HCT116 (cell line): ENCODE results near the gene PBX2. TPM values are rescaled to one million over a fixed set of nuclear protein-coding genes. Genes with fewer than 3 reads are reported as not detected.

Source experiments
- ATAC-seq: fragments of 200-7000 bp; cut with Tn5 transposase; 2 replicates; pipeline ENCODE4 v1.9.1; 2020; ENCODE audit warnings: mild to moderate bottlenecking, moderate library complexity
- BruUV-seq: library from RNA; stranded (reverse); fragments of 400-500 nt; replicated peaks from 2 replicates; lab custom pipeline; 2021; lab: Mats Ljungman, UMichigan
- CTCF ChIA-PET: fragments of 300-600 bp; sonication (Branson Sonifier 250); formaldehyde crosslinking; loops from one replicate; lab custom pipeline; 2021; ENCODE audit warnings: antibody characterized with exemption; lab: Charles Lee
- POLR2A ChIA-PET: fragments of 300-600, 350-600 bp; sonication (Branson Sonifier 250); formaldehyde crosslinking; loops from one replicate; lab custom pipeline; 2021; ENCODE audit warnings: antibody characterized with exemption; lab: Charles Lee
- RAD21 ChIA-PET, 2 experiments: fragments of 300-600 bp; sonication (Branson Sonifier 250); formaldehyde crosslinking; loops; one replicate each; lab custom pipeline; 2023; ENCODE audit warnings: low total read pairs in 2 of 2; ENCODE audit not compliant: uncharacterized antibody in 2 of 2, unreplicated experiment in 2 of 2, low non-redundant PET in 1 of 2; lab: Charles Lee
- DNase-seq: peaks from one replicate; pipeline ENCODE4 v3.0.0-alpha.2; 2010; ENCODE audit warnings: low read depth, low spot score
- H2AFZ ChIP-seq: fragments of 200-600 bp; shearing (Covaris generic), sonication (generic); 2 replicates; pipeline ENCODE4 v1.6.1; 2017; ENCODE audit warnings: low read depth, mixed run types, mixed read lengths, antibody characterized with exemption, low read length; ENCODE audit not compliant: poor library complexity, severe bottlenecking
- H3K27ac ChIP-seq: 2 replicates; pipeline ENCODE4 v1.5.1; 2012; ENCODE audit warnings: low read depth, low read length
- H3K27me3 ChIP-seq: fragments of 200-600 bp; sonication (generic); 2 replicates; pipeline ENCODE4 v1.6.1; 2016; ENCODE audit warnings: mixed run types, low read length, mixed read lengths; ENCODE audit not compliant: insufficient read depth
- H3K36me3 ChIP-seq, 2 experiments: fragments of 200-500 bp in 1 of 2; fragments of 200-600 bp in 1 of 2; sonication (Bioruptor generic) in 1 of 2; sonication (generic) in 1 of 2; 2 replicates each; pipeline versions ENCODE4 v1.5.1 to v1.6.1; 2014 to 2016; ENCODE audit warnings: low read length in 2 of 2, inconsistent platforms in 1 of 2, mixed read lengths in 1 of 2, mixed run types in 1 of 2; ENCODE audit not compliant: insufficient read depth in 2 of 2, control insufficient read depth in 1 of 2
- H3K4me1 ChIP-seq, 2 experiments: fragments of 200-600 bp in 1 of 2; sonication (generic) in 1 of 2; 2 replicates each; pipeline versions ENCODE4 v1.5.1 to v1.6.1; 2012 to 2017; ENCODE audit warnings: low read length in 2 of 2, inconsistent platforms in 1 of 2, mild to moderate bottlenecking in 1 of 2, mixed read lengths in 1 of 2, mixed run types in 1 of 2, moderate library complexity in 1 of 2; ENCODE audit not compliant: insufficient read depth in 2 of 2, control insufficient read depth in 1 of 2
- H3K4me2 ChIP-seq: fragments of 200-600 bp; sonication (generic); 2 replicates; pipeline ENCODE4 v1.6.1; 2017; ENCODE audit warnings: mixed run types, low read length, mixed read lengths
- H3K4me3 ChIP-seq, 2 experiments: fragments of 200-600 bp in 1 of 2; sonication (generic) in 1 of 2; replicated peaks in 1 of 2; 2 replicates each; pipeline ENCODE4 v1.5.1; 2011 to 2016; ENCODE audit warnings: low read length in 2 of 2, control low read depth in 1 of 2, low read depth in 1 of 2, mild to moderate bottlenecking in 1 of 2, mixed read lengths in 1 of 2, mixed run types in 1 of 2
- H3K79me2 ChIP-seq: fragments of 200-600 bp; sonication (generic); 2 replicates; pipeline ENCODE4 v1.6.1; 2017; ENCODE audit warnings: mild to moderate bottlenecking, mixed run types, low read length, moderate library complexity, mixed read lengths; ENCODE audit not compliant: insufficient read depth
- H3K9ac ChIP-seq: fragments of 200-600 bp; sonication (generic); 2 replicates; pipeline ENCODE4 v1.6.1; 2016; ENCODE audit warnings: low read length, mixed read lengths
- H3K9me2 ChIP-seq: fragments of 200-600 bp; sonication (generic), shearing (Covaris generic); 2 replicates; pipeline ENCODE4 v1.6.1; 2017; ENCODE audit warnings: mixed run types, mild to moderate bottlenecking, moderate library complexity; ENCODE audit not compliant: insufficient read depth
- H3K9me3 ChIP-seq, 2 experiments: fragments of 200-500 bp in 1 of 2; fragments of 200-600 bp in 1 of 2; sonication (Bioruptor generic) in 1 of 2; sonication (generic) in 1 of 2; 2 replicates each; pipeline ENCODE4 v1.6.1; 2014 to 2017; ENCODE audit warnings: low read length in 2 of 2, mixed read lengths in 2 of 2, inconsistent platforms in 1 of 2, low read depth in 1 of 2, mild to moderate bottlenecking in 1 of 2, mixed run types in 1 of 2, moderate library complexity in 1 of 2; ENCODE audit not compliant: control insufficient read depth in 1 of 2, insufficient read depth in 1 of 2
- H4K20me1 ChIP-seq: fragments of 200-600 bp; sonication (generic), shearing (Covaris generic); 2 replicates; pipeline ENCODE4 v1.6.1; 2017; ENCODE audit warnings: mixed run types, mild to moderate bottlenecking, moderate library complexity; ENCODE audit not compliant: insufficient read depth
- POLR2A ChIP-seq: IDR thresholded peaks from 2 replicates; pipeline ENCODE4 v1.7.0; 2011; ENCODE audit warnings: borderline replicate concordance; ENCODE audit not compliant: insufficient read depth, insufficient read length; ENCODE audit errors: extremely low read depth
- POLR2AphosphoS5 ChIP-seq: IDR thresholded peaks from 2 replicates; pipeline ENCODE4 v1.6.1; 2011; ENCODE audit warnings: mild to moderate bottlenecking, low read depth, low read length, moderate library complexity
- YY1 ChIP-seq: IDR thresholded peaks from 2 replicates; pipeline ENCODE4 v1.6.1; 2011; ENCODE audit warnings: low read length, low read depth, moderate library complexity, mild to moderate bottlenecking; ENCODE audit not compliant: insufficient replicate concordance; ENCODE audit errors: extremely low read depth
- ZNF274 ChIP-seq: fragments of 200-500 bp; sonication (Bioruptor generic); IDR thresholded peaks from 2 replicates; pipeline ENCODE4 v1.6.1; 2014; ENCODE audit warnings: mild to moderate bottlenecking, low read depth, low read length, inconsistent platforms
- intact Hi-C: fragments of 100-400 bp; cut with micrococcal nuclease; formaldehyde crosslinking; loops from 2 replicates; pipeline ENCODE4 v1.10.0; 2022
- total RNA-seq: library from RNA; stranded (reverse); gene quantifications from one replicate; pipeline ENCODE4 v1.2.1, GENCODE V29; 2021; ENCODE audit not compliant: unreplicated experiment
- TF ChIP-seq, protein P1 (sequence below), 3 experiments: fragments of 200-600 bp in 1 of 3; sonication (generic) in 1 of 3; IDR thresholded peaks in 2 of 3; conservative IDR thresholded peaks in 1 of 3; 2 replicates each; pipeline ENCODE4 v1.5.1; 2012 to 2017; ENCODE audit warnings: low read depth in 2 of 3, low read length in 2 of 3, antibody characterized with exemption in 1 of 3, borderline replicate concordance in 1 of 3, control low read depth in 1 of 3, mild to moderate bottlenecking in 1 of 3, mixed read lengths in 1 of 3, mixed run types in 1 of 3, moderate library complexity in 1 of 3; ENCODE audit not compliant: insufficient read depth in 1 of 3

The PBX2 gene
- total RNA-seq, 1 experiment from 2014 or later: 79.0 TPM

- DNase-seq (peak; percentile 57), ATAC-seq (peak; percentile 26)
- peaks cover 27 to 62% of the 10 kb centered on the region in 2 experiments for H3K4me1 ChIP-seq
- H3K9me3 ChIP-seq: no peaks in the 10 kb centered on the region
- TSS peak; percentile 97 for BruUV-seq
- peak overlapping the region; percentile 71 for H3K27ac ChIP-seq
- RAD21 ChIA-PET: interaction anchor here (0.6 to 1.2 kb wide), 4 partner anchors 65 to 92 kb away, joined by 3 to 6 read pairs (median 4); partner anchors contain the start of genes ATF6B (in 1 of the 2) and FKBPL (in 1 of the 2)
- POLR2A ChIA-PET: interaction anchor here (0.8 to 1.8 kb wide), 14 partner anchors 10 to 1123 kb away, joined by 3 to 11 read pairs (median 4); partner anchors contain the start of genes AGPAT1, ATF6B, DXO and FKBPL
- no peaks in the 10 kb centered on the region for H4K20me1 ChIP-seq
- no peaks in the 10 kb centered on the region for H3K36me3 ChIP-seq
- peak overlapping the region; percentile 91 for H3K4me2 ChIP-seq
- H3K9me2 ChIP-seq: no peaks in the 10 kb centered on the region
- peak overlapping the region; percentile 76 for H3K9ac ChIP-seq
- intact Hi-C loops: loop anchor here (1.0 kb wide), 2 partner anchors 76 to 108 kb away; no protein-coding TSS in a partner anchor
- peak overlapping the region; percentile 30 for H2AFZ ChIP-seq
- CTCF ChIA-PET: interaction anchor here (0.7 to 1.5 kb wide), 10 partner anchors 9 to 492 kb away, joined by 3 to 18 read pairs (median 4); partner anchors contain the start of genes ABHD16A, ATF6B, FKBPL and RNF5
- H3K79me2 ChIP-seq: no peaks in the 10 kb centered on the region
- H3K27me3 ChIP-seq: no peaks in the 10 kb centered on the region
- H3K4me3 ChIP-seq: peak overlapping the region; percentile 61 to 65
- TF ChIP-seq POLR2A (peak; percentile 60), ZNF274 (no peak), POLR2AphosphoS5 (peak; percentile 79), YY1 (no peak)
- TF ChIP-seq, protein P1, sequence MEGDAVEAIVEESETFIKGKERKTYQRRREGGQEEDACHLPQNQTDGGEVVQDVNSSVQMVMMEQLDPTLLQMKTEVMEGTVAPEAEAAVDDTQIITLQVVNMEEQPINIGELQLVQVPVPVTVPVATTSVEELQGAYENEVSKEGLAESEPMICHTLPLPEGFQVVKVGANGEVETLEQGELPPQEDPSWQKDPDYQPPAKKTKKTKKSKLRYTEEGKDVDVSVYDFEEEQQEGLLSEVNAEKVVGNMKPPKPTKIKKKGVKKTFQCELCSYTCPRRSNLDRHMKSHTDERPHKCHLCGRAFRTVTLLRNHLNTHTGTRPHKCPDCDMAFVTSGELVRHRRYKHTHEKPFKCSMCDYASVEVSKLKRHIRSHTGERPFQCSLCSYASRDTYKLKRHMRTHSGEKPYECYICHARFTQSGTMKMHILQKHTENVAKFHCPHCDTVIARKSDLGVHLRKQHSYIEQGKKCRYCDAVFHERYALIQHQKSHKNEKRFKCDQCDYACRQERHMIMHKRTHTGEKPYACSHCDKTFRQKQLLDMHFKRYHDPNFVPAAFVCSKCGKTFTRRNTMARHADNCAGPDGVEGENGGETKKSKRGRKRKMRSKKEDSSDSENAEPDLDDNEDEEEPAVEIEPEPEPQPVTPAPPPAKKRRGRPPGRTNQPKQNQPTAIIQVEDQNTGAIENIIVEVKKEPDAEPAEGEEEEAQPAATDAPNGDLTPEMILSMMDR (IDR thresholded peaks at IDR 0.05 in 2 of 3, conservative IDR thresholded peaks at IDR 0.05 in 1 of 3; ENCODE audit: borderline replicate concordance in 1 of 3, insufficient read depth in 1 of 3, low read depth in 2 of 3, low read length in 2 of 3): peak in 2 of 3 experiments; percentile 70 to 71; a peak in 4 of 6 replicates
Observed at GRCh38 chr6:32194825-32195651, 5.0 kb upstream of the PBX2 start.
